H9 (cell line): Measurements from ENCODE around the gene PGM3. TPM values are rescaled to one million over a fixed set of nuclear protein-coding genes. Genes with fewer than 3 reads are reported as not detected.

Experiments
- DNase-seq: peaks from one replicate; pipeline ENCODE4 v3.0.0-alpha.2; 2017
- H2AFZ ChIP-seq: one replicate; pipeline ENCODE4 v1.6.1; 2013; ENCODE audit warnings: mild to moderate bottlenecking, low read length, control low read depth, moderate library complexity
- H2AK5ac ChIP-seq: 2 replicates; pipeline ENCODE4 v1.6.1; 2013; ENCODE audit warnings: low read length, control low read depth, mixed read lengths; ENCODE audit not compliant: insufficient read length
- H2BK120ac ChIP-seq: one replicate; pipeline ENCODE4 v1.6.1; 2013; ENCODE audit warnings: low read depth, mild to moderate bottlenecking, low read length, control low read depth, inconsistent platforms; ENCODE audit not compliant: poor library complexity, severe bottlenecking
- H2BK12ac ChIP-seq: 2 replicates; pipeline ENCODE4 v1.6.1; 2013; ENCODE audit warnings: low read length, control low read depth, mixed read lengths, low read depth; ENCODE audit not compliant: insufficient read length
- H2BK15ac ChIP-seq: 2 replicates; pipeline ENCODE4 v1.6.1; 2013; ENCODE audit warnings: low read depth, low read length, control low read depth
- H2BK20ac ChIP-seq: one replicate; pipeline ENCODE4 v1.6.1; 2013; ENCODE audit warnings: low read depth, mild to moderate bottlenecking, low read length, control low read depth, inconsistent platforms; ENCODE audit not compliant: poor library complexity, severe bottlenecking
- H2BK5ac ChIP-seq: 2 replicates; pipeline ENCODE4 v1.6.1; 2013; ENCODE audit warnings: low read length, control low read depth, mixed read lengths; ENCODE audit not compliant: insufficient read length
- H3K14ac ChIP-seq: 2 replicates; pipeline ENCODE4 v1.6.1; 2013; ENCODE audit warnings: low read length, control low read depth; ENCODE audit not compliant: insufficient read depth
- H3K18ac ChIP-seq: 2 replicates; pipeline ENCODE4 v1.6.1; 2013; ENCODE audit warnings: low read depth, mild to moderate bottlenecking, mixed read lengths, low read length, control low read depth; ENCODE audit not compliant: insufficient read length
- H3K23ac ChIP-seq: 2 replicates; pipeline ENCODE4 v1.6.1; 2013; ENCODE audit warnings: low read length, control low read depth, mixed read lengths, low read depth; ENCODE audit not compliant: insufficient read length
- H3K23me2 ChIP-seq: 2 replicates; pipeline ENCODE4 v1.6.1; 2013; ENCODE audit warnings: low read depth, mild to moderate bottlenecking, mixed read lengths, low read length, control low read depth; ENCODE audit not compliant: insufficient read length, poor library complexity, severe bottlenecking
- H3K27ac ChIP-seq: 2 replicates; pipeline ENCODE4 v1.5.1; 2013; ENCODE audit warnings: low read length, control low read depth, mixed read lengths, low read depth; ENCODE audit not compliant: insufficient read length
- H3K27me3 ChIP-seq: 2 replicates; pipeline ENCODE4 v1.6.1; 2013; ENCODE audit warnings: low read length, control low read depth, inconsistent platforms; ENCODE audit not compliant: insufficient read depth
- H3K4ac ChIP-seq: 2 replicates; pipeline ENCODE4 v1.6.1; 2013; ENCODE audit warnings: low read depth, mild to moderate bottlenecking, control low read depth, inconsistent platforms, low read length, moderate library complexity
- H3K4me1 ChIP-seq: 2 replicates; pipeline ENCODE4 v1.6.1; 2013; ENCODE audit warnings: low read length, control low read depth, inconsistent platforms; ENCODE audit not compliant: insufficient read depth
- H3K4me2 ChIP-seq: 2 replicates; pipeline ENCODE4 v1.6.1; 2013; ENCODE audit warnings: low read length, control low read depth, mixed read lengths; ENCODE audit not compliant: insufficient read length, insufficient read depth
- H3K56ac ChIP-seq: 2 replicates; pipeline ENCODE4 v1.6.1; 2013; ENCODE audit warnings: low read depth, mild to moderate bottlenecking, mixed read lengths, low read length, control low read depth; ENCODE audit not compliant: insufficient read length
- H3K79me1 ChIP-seq: 2 replicates; pipeline ENCODE4 v1.6.1; 2013; ENCODE audit warnings: low read depth, mild to moderate bottlenecking, moderate library complexity, low read length, control low read depth, inconsistent platforms; ENCODE audit not compliant: insufficient read depth, poor library complexity, severe bottlenecking
- H3K79me2 ChIP-seq: 2 replicates; pipeline ENCODE4 v1.6.1; 2013; ENCODE audit warnings: low read length, control low read depth, inconsistent platforms; ENCODE audit not compliant: insufficient read depth
- H3K9ac ChIP-seq: 2 replicates; pipeline ENCODE4 v1.6.1; 2013; ENCODE audit warnings: low read length, control low read depth, mixed read lengths; ENCODE audit not compliant: insufficient read length; ENCODE audit errors: extremely low read depth
- H3K9me3 ChIP-seq: one replicate; pipeline ENCODE4 v1.6.1; 2013; ENCODE audit warnings: low read depth, low read length, inconsistent platforms; ENCODE audit not compliant: control insufficient read depth
- H3T11ph ChIP-seq: one replicate; pipeline ENCODE4 v1.6.1; 2013; ENCODE audit warnings: mild to moderate bottlenecking, low read length, control low read depth, inconsistent platforms
- H4K20me1 ChIP-seq: one replicate; pipeline ENCODE4 v1.6.1; 2013; ENCODE audit not compliant: control insufficient read depth, insufficient read length, insufficient read depth
- H4K5ac ChIP-seq: 2 replicates; pipeline ENCODE4 v1.6.1; 2013; ENCODE audit warnings: low read depth, mild to moderate bottlenecking, mixed read lengths, low read length, control low read depth; ENCODE audit not compliant: insufficient read length
- H4K8ac ChIP-seq: replicated peaks from 2 replicates; pipeline ENCODE4 v1.6.1; 2013; ENCODE audit warnings: low read length, control low read depth, mixed read lengths, low read depth; ENCODE audit not compliant: insufficient read length
- H4K91ac ChIP-seq: 2 replicates; pipeline ENCODE4 v1.6.1; 2013; ENCODE audit warnings: low read depth, mild to moderate bottlenecking, moderate library complexity, mixed read lengths, low read length, control low read depth; ENCODE audit not compliant: insufficient read length
- H3K27ac Mint-ChIP-seq, 3 experiments: 2 replicates in 2 of 3; 3 replicates in 1 of 3; pipeline ENCODE4 v1.8.0; 2020 to 2021; ENCODE audit warnings: mixed read lengths in 3 of 3, mild to moderate bottlenecking in 1 of 3, moderate library complexity in 1 of 3
- H3K27me3 Mint-ChIP-seq: 2 replicates; pipeline ENCODE4 v1.8.0; 2021; ENCODE audit warnings: low read depth, mild to moderate bottlenecking, moderate library complexity, mixed read lengths
- H3K36me3 Mint-ChIP-seq, 3 experiments: 2 replicates in 2 of 3; 3 replicates in 1 of 3; pipeline ENCODE4 v1.8.0; 2020 to 2021; ENCODE audit warnings: low read depth in 3 of 3, mixed read lengths in 3 of 3; ENCODE audit not compliant: insufficient read depth in 1 of 3
- H3K4me1 Mint-ChIP-seq, 2 experiments: 2 replicates each; pipeline ENCODE4 v1.8.0; 2020; ENCODE audit warnings: mixed read lengths in 2 of 2
- H3K4me3 Mint-ChIP-seq, 2 experiments: 2 replicates in 1 of 2; 3 replicates in 1 of 2; pipeline ENCODE4 v1.8.0; 2020 to 2021; ENCODE audit warnings: mild to moderate bottlenecking in 2 of 2, mixed read lengths in 2 of 2, moderate library complexity in 1 of 2
- H3K9me3 Mint-ChIP-seq, 2 experiments: 2 replicates in 1 of 2; 3 replicates in 1 of 2; pipeline ENCODE4 v1.8.0; 2020; ENCODE audit warnings: mild to moderate bottlenecking in 2 of 2, mixed read lengths in 2 of 2, moderate library complexity in 1 of 2
- WGBS: extraction: QIAGEN DNeasy Blood & Tissue Kit; methylation state at CpG from one replicate; pipeline ENCODE4 v1.1.7; 2013; ENCODE audit warnings: missing lambda C conversion rate, low lambda C conversion rate, mixed read lengths; ENCODE audit not compliant: insufficient read length; ENCODE audit errors: extremely low coverage; 5-methylcytosine and 5-hydroxymethylcytosine counted together
- total RNA-seq: library from RNA; stranded (reverse); gene quantifications from 2 replicates; pipeline ENCODE4 v1.2.1, GENCODE V29; 2021
- TF ChIP-seq, protein P1 (sequence below): fragments of 200-600 bp; sonication (generic); conservative IDR thresholded peaks from 3 replicates; pipeline ENCODE4 v1.8.0; 2021; ENCODE audit warnings: antibody characterized with exemption, mild to moderate bottlenecking

The PGM3 gene
- total RNA-seq, 1 experiment from 2014 or later = 69.3 TPM

DNA sequence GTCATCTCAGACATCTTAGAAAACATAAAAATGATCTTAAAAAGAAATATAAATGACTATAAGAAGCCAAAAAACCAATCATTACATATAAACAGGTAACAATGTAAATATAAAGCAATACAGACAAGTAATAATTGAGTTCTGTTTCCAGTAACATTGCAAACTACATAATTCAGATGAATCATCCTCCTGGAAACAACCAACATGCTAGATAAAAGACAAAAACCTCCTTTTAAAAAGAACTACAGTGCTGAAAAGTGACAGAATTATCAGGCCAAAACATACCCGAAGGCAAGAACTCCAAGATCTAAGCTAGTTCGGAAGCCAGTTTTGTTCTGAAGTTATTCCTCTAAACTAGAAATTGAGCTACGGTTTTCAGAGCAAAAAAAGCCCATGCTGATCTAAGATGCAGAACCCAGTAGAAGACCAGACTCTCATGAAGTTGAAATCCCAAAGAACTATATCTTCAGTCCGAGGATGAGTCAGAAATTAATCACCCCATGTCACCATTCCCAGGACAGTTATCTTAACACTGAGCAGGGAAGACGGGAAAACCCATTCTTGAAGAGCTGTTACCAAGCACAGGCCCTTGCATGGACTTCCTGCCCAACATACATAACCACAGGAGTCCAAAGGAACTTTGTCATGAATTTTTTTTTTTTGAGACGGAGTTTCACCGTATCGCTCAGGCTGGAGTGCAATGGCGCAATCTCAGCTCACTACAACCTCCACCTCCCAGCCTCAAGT lies 9.8 kb downstream of the PGM3 start:
- Histone ChIP-seq H3K4me2 (no peak overlapping the region), H3K18ac (no peak overlapping the region), H3K4ac (no peak overlapping the region), H3K14ac (no peak overlapping the region), H3K4me1 (no peaks in the 10 kb centered on the region), H3T11ph (no peak overlapping the region), H3K9me3 (no peaks in the 10 kb centered on the region), H3K79me1 (no peaks in the 10 kb centered on the region), H3K27ac (no peak overlapping the region), H3K79me2 (no peaks in the 10 kb centered on the region), H2AFZ (no peak overlapping the region), H3K27me3 (no peaks in the 10 kb centered on the region), H4K91ac (no peak overlapping the region), H3K56ac (no peak overlapping the region), H2BK5ac (no peak overlapping the region), H3K23ac (no peak overlapping the region), H2AK5ac (no peak overlapping the region), H3K9ac (no peak overlapping the region), H2BK15ac (no peak overlapping the region), H4K8ac (no peak overlapping the region), H3K23me2 (no peaks in the 10 kb centered on the region), H4K5ac (no peak overlapping the region), H2BK12ac (no peak overlapping the region), H2BK120ac (no peak overlapping the region), H4K20me1 (no peaks in the 10 kb centered on the region), H2BK20ac (no peak overlapping the region)
- H3K9me3 Mint-ChIP-seq = no peaks in the 10 kb centered on the region
- TF ChIP-seq, protein P1, sequence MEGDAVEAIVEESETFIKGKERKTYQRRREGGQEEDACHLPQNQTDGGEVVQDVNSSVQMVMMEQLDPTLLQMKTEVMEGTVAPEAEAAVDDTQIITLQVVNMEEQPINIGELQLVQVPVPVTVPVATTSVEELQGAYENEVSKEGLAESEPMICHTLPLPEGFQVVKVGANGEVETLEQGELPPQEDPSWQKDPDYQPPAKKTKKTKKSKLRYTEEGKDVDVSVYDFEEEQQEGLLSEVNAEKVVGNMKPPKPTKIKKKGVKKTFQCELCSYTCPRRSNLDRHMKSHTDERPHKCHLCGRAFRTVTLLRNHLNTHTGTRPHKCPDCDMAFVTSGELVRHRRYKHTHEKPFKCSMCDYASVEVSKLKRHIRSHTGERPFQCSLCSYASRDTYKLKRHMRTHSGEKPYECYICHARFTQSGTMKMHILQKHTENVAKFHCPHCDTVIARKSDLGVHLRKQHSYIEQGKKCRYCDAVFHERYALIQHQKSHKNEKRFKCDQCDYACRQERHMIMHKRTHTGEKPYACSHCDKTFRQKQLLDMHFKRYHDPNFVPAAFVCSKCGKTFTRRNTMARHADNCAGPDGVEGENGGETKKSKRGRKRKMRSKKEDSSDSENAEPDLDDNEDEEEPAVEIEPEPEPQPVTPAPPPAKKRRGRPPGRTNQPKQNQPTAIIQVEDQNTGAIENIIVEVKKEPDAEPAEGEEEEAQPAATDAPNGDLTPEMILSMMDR = no peak
- H3K4me1 Mint-ChIP-seq = peaks cover 7 to 14% of the 10 kb centered on the region in 2 experiments
- DNase-seq = no peak
- H3K27ac Mint-ChIP-seq = peak overlapping the region in 1 of 3 experiments; percentile 53; a peak in 1 of 7 replicates
- no peak overlapping the region for H3K4me3 Mint-ChIP-seq
- peaks cover 19 to 86% (median 74%) of the 10 kb centered on the region in 3 experiments; a peak in 6 of 7 replicates for H3K36me3 Mint-ChIP-seq
- H3K27me3 Mint-ChIP-seq = no peaks in the 10 kb centered on the region
- WGBS = no CpG with 5 or more reads among the region's 9 CpGs
